Ureter (tissue), 1 donor: ENCODE data around the gene TCF25. TPM values are rescaled to one million over a fixed set of nuclear protein-coding genes. Genes with fewer than 3 reads are reported as not detected.
A peak's percentile ranks its signal among the peaks of the same experiment; 100 is the strongest.
"Not testable (repeated sequence)": the region's sequence is repeated elsewhere in the genome, so short reads cannot be mapped to it uniquely, and the experiment has no call there.

ENCODE experiments used
- DNase-seq: peaks from one replicate; pipeline ENCODE4 v3.0.0-alpha.2; 2020; ENCODE audit warnings: low spot score
- total RNA-seq: library from RNA; stranded (reverse); gene quantifications from one replicate; pipeline ENCODE4 v1.2.4, GENCODE V29; 2023
- donor health status: DM: yes; HTN: yes; CAD: no.

Gene TCF25, protein sequence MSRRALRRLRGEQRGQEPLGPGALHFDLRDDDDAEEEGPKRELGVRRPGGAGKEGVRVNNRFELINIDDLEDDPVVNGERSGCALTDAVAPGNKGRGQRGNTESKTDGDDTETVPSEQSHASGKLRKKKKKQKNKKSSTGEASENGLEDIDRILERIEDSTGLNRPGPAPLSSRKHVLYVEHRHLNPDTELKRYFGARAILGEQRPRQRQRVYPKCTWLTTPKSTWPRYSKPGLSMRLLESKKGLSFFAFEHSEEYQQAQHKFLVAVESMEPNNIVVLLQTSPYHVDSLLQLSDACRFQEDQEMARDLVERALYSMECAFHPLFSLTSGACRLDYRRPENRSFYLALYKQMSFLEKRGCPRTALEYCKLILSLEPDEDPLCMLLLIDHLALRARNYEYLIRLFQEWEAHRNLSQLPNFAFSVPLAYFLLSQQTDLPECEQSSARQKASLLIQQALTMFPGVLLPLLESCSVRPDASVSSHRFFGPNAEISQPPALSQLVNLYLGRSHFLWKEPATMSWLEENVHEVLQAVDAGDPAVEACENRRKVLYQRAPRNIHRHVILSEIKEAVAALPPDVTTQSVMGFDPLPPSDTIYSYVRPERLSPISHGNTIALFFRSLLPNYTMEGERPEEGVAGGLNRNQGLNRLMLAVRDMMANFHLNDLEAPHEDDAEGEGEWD
- total RNA-seq = 224 TPM

DNA sequence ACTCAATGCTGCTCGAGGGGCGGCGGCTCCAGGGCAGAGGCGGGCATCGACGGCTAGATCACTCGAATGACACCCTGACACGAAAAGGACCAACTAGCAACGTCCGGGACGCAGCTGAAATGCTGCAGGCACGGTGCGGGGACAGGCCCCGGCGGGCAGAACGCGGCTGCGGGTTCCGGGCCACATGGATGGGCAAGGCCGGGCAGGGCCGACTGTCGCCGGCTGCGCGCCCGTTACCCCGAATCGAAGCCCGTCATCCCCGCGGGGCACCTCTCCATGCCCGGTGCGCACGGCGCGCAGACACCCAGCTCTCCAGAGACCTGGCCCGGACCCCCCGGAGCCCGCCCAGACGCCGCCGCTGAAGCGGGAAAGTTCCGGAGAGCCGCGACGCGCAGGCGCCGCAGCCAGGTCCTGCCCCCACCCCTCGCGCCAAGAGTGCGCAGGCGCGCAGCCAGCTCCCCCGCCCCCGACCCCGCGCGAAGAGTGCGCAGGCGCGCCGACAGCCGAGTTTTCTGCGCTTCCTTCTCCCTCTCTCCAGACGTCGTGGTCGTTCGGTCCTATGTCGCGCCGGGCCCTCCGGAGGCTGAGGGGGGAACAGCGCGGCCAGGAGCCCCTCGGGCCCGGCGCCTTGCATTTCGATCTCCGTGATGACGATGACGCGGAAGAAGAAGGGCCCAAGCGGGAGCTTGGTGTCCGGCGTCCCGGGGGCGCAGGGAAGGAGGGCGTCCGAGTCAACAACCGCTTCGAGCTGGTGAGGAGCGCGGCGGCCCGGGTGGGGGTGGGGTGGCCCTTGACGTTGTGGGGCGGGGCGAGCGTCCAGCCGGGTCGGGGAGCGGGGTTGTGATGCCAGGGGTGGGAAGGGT, at the start of gene TCF25:
Gene TCF25 (plus strand): TSS at position 484 of the 863 bp plus-strand sequence. CDS start 76 bp downstream, at position 560.
- DNase-seq = peak; percentile 87

DNA sequence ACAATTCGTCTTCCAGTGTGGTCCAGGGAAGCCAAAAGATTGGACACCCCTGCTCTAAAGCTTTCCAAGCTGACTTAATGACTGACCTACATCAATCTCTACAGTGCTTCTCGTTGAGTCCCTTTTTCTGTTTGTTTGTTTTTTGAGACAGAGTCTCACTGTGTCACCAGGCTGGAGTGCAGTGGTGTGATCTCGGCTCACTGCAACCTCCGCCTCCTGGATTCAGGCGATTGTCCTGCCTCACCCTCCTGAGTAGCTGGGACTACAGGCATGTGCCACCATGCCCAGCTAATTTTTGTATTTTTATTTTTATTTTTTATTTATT, 49.6 kb upstream of the TCF25 start:
- DNase-seq = not testable (repeated sequence)

DNA sequence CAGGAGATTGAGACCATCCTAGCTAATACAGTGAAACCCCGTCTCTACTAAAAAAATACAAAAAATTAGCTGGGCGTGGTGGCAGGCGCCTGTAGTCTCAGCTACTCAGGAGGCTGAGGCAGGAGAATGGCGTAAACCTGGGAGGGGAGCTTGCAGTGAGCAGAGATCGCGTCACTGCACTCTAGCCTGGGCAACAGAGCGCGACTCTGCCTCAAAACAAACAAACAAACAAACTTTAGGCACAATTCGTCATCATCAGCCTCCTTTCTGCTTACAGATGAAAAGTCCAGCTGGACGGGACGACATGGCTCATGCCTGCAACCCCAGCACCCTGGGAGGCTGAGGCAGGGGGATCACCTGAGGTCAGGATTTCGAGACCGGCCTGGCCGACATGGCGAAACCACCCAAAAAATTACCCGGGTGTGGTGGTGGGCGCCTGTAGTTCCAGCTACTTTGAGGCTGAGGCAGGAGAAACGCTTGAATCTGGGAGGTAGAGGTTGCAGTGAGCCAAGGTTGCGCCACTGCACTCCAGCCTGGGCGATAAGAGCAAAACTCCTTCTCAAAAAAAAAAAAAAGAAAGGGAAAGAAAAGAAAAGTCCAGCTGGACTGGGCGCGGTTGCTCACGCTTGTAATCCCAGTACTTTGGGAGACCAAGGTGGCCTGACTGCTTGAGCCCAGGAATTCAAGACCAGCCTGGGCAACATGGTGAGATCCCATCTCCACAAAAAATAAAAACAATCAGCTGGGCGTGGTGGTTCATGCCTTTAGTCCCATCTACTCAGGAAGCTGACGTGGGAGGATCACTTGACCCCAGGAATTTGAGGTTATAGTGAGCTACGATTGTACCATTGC, 46.6 kb upstream of the TCF25 start:
- no peak for DNase-seq

DNA sequence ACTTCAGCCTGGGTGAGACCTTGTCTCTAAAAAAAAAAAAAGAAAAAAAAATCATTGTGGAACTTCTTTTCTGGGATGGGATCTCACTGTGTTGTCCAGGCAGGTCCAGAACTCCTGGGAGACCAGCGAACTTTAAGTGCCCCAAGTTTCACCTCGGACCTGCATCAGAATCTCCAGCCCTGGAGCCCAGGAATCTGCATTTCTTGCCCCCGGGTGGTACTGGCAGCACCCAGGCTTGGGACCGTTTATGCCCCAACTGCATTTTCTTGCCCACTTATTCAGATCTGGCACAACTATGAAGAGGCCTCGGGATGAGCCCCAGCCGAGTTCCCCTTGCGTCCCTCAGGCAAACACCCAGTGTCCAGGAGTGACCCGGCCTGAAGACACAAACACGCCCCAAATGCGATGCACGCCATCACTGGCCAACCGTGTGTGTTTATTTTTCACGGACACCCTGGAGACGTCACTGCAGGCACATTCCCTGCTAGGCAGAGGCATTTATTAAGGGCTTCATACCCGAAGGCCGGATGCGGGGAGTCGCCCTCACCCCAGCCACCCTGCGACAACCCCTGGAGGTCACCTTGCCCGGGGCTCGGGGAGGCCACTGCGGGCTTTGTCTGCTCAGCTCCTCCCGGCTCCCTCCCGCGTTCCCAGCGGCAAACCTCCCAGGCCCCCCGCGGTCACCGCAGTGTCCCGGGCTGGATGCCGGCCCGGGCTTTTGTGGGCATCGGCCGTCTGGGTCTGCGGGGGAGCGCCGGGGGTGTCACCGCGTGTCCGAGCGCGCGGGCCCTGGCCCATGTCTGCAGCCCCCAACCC, 45.8 kb upstream of the TCF25 start:
- no peak for DNase-seq

DNA sequence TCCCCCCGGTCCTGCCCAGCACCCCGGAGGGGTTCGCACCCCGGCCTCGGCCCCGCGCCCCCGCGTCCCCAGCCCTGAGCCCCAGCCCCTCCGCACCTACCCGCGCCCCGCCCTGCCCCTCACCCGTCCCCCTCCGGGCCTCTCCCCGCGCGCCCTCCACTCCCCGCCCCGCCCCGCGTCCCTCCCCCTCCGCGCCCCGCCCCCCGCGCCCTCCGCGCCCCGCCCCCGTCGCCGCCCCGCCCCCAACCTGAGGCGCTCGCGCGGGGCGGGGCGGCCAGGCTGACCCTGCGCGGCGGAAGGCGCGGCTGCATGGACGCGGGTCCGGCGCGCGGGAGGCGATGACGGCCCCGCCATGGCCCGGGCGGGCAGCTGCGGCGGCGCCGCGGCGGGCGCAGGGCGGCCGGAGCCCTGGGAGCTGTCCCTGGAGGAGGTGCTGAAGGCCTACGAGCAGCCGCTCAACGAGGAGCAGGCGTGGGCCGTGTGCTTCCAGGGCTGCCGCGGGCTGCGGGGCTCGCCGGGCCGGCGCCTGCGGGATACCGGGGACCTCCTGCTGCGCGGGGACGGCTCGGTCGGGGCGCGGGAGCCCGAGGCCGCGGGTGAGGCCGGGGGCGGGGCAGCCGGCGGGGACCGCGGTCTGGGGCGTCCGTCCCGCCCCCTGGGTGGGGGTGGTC, 45.1 kb upstream of the TCF25 start, which contains the start of gene SPIRE2:
Gene SPIRE2 (plus strand): TSS at position 277 of the 671 bp plus-strand sequence. CDS start 76 bp downstream, at position 353.
- DNase-seq = peak; percentile 71

DNA sequence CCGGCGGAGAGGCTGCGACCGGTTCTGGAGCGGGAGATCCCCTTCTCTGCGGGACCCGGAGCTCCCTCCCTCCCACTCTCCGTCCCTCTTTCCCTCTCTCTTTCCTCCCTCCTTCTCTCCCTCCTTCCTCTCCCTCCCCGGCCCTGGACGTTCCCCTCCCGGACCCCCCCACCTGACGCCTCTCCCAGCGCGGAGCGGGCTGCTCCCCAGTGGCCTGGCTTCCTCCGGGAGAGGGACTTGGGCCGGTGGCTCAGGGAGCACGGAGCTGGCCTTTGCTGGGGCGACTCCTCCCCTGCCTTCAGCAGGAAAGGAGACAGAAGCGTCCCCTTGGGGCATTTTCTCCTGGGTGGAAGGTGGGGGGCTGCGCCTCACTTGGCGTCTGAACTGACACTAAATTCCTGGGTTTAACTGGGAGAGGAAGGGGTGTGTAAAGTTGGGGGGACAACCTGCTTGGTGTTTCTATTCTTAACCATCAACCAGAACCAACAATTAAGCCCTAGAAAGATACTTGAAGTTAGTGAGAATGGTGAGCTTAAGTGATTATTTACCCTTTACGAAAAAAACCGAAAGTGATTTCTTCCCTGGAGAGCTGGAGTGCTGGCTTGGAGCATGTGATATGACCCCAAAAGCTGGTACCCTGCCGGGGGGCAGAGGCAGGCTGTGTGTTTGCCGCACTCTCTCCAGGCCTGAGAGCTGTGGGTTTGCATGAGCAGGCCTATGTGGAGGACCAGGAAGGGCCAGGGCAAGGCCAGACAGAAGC, 44.3 kb upstream of the TCF25 start:
- DNase-seq = no peak

- no peak for DNase-seq
Measured at GRCh38 chr16:89829630-89830437, 43.6 kb upstream of the TCF25 start.

DNA sequence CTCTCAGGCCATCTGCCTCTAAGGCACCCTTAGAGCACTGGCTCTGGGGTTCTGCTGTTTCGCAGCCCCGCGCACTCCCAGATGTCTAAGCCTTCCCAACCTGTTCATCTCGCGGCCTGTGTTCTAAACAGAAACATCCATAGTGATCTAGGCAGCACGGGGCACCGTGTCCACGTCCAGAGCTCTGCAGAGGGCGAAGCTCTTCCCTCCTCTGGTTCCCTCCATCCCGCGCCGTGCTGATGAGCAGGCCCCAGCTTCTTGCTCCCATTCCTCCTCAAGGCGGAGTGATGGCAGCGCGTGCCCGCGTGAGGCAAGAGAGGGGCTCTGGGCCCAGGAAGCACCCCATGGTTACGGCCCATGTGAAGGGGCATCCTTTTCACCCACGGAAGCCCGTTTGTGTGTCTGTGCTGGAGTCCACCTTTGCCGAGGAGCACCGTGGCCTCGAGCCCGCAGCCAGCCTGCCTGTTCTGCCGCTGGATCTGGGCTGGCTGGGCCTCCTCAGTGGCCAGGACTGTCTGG, 41.5 kb upstream of the TCF25 start:
- DNase-seq = no peak

GRCh38 chr16:89833664-89834363, 39.6 kb upstream of the TCF25 start:
- peak; percentile 88 for DNase-seq

- not testable (repeated sequence) for DNase-seq
Measured at GRCh38 chr16:89834813-89835363, 38.5 kb upstream of the TCF25 start.

DNA sequence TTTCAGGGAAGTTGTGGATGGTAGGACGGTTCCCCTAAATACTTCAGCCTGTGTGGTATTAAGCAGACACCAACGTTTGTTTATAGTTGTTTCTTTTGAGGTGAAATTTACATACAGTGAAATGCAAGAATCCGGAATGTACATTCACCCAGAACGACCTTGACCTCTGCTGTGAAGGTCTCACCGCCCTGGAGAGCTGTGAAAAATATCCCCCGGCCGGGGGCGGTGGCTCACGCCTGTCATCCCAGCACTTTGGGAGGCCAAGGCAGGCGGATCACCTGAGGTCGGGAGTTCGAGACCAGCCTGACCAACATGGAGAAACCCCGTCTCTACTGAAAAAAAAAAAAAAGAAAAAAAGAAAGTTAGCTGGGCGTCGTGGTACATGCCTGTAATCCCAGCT, 36.9 kb upstream of the TCF25 start:
- not testable (repeated sequence) for DNase-seq

DNA sequence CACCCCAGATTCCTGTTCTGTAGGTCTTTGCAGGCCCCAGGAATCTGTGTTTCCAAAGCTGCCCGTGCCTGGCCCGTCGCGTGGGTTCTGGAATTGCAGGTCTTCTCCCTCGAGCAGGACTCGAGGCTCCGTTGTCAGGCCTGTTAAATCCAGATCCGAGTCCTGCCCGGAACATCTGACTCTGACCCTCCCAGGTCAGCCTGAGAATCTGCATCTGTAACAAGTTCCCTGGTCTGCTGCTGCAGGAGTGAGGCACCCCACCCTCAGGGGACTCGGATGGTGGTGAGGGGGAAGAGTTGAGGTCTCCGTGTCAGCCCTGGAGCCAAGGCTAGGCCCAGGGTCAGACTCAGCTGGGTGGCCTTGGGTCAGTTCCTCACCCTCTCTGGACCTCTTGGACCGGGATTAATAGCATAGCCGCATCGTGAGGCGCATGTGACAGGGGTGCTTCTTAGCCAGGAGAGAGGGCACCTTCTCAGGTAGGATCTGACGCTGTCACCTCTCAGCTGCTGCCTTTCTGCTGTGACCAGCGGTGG, 36.3 kb upstream of the TCF25 start:
- DNase-seq = no peak

- no peak for DNase-seq
Measured at GRCh38 chr16:89841275-89841674, 32.1 kb upstream of the TCF25 start.

DNA sequence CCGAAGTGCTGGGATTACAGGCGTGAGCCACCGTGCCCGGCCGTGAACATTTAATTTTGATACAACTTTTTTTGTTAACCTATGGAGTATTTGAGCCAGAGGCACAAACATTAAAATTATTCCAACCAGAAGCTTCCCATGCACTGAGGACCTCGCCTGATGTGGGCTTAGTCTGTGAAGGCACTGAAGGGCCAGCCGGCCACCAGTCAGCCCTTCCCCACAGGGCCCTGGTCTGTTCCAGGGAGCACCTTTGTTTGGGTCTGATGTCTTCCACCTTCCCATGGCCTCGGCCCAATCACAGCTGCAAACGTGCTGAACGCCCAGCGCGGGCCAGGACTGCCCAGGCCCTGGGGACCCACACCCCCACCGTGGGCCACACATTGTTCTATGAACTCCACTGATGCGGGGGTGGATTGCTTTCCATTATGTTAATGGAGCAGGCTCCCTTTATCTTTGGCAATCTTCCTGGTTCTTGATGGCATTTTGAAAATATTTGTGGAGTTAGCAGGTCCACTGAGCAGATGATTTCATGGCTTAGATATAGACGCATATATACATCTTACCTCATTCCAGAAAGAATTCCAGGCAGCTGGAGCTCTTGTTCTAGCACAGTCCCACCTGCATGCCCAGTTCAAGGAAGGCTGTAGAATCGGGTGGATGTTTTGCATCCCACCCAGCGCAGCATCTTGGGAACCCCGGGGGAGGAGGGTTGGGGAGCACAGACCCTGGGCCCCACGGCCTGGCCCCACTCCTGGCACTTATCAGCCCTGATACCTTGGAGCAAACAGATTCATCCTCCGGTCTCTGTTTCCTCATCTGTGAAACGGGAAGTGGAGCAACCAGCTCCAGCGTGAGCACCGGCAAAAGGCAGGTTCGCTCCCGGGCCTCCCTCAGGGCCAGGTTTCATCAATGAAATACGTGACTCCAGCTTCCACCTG, 30.7 kb upstream of the TCF25 start:
- no peak for DNase-seq
